ENCODE data around the gene LIPJ. TPM values are rescaled to one million over a fixed set of nuclear protein-coding genes. Genes with fewer than 3 reads are reported as not detected.

Gene LIPJ
- total RNA-seq, 1 experiment from 2014 or later, result not detected

DNA sequence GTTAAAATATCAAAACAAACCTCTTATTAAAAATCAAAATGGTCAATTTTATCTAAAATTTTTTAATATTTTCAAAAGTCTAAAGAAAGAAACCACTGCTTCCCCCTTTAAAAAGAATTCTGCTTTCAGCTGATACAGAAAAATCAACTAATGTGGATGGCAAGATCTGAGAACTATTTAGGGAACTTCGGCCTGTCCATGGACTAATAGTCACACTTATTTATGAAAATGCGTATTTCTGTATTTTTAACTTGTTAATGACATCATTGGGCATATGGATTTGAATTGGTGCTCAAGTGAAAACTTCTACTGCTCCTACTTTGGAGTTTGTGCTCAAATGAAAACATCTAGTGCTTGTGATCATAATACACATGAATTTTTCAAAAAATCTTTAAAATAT lies 35.3 kb upstream of the LIPJ start:
- no peak overlapping the region for H2AK5ac ChIP-seq (ENCODE audit: insufficient read length, low read length)
- no peaks in the 10 kb centered on the region for H3K9me3 ChIP-seq (ENCODE audit: control insufficient read depth, low read depth, low read length)
- TF ChIP-seq, protein P1, sequence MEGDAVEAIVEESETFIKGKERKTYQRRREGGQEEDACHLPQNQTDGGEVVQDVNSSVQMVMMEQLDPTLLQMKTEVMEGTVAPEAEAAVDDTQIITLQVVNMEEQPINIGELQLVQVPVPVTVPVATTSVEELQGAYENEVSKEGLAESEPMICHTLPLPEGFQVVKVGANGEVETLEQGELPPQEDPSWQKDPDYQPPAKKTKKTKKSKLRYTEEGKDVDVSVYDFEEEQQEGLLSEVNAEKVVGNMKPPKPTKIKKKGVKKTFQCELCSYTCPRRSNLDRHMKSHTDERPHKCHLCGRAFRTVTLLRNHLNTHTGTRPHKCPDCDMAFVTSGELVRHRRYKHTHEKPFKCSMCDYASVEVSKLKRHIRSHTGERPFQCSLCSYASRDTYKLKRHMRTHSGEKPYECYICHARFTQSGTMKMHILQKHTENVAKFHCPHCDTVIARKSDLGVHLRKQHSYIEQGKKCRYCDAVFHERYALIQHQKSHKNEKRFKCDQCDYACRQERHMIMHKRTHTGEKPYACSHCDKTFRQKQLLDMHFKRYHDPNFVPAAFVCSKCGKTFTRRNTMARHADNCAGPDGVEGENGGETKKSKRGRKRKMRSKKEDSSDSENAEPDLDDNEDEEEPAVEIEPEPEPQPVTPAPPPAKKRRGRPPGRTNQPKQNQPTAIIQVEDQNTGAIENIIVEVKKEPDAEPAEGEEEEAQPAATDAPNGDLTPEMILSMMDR (conservative IDR thresholded peaks at IDR 0.05), result no peak
- no peak overlapping the region for H2BK5ac ChIP-seq (ENCODE audit: insufficient read length, low read length)
- H3K18ac ChIP-seq (ENCODE audit: insufficient read length, low read depth, low read length), result no peak overlapping the region
- no peak overlapping the region for H4K91ac ChIP-seq (ENCODE audit: insufficient read length, low read depth, low read length)
- WGBS (ENCODE audit: extremely low coverage, insufficient read length, low lambda C conversion rate), result no CpG with 5 or more reads among the region's 2 CpGs
- H2BK15ac ChIP-seq (ENCODE audit: low read depth, low read length), result no peak overlapping the region
- no peak for DNase-seq
- H3K9ac ChIP-seq (ENCODE audit: extremely low read depth, insufficient read length, low read length), result no peak overlapping the region
- no peaks in the 10 kb centered on the region for H3K23me2 ChIP-seq (ENCODE audit: insufficient read length, low read depth, low read length, poor library complexity, severe bottlenecking)
- H3K4me2 ChIP-seq (ENCODE audit: insufficient read depth, insufficient read length, low read length), result no peak overlapping the region
- H3K9me3 Mint-ChIP-seq, result no peaks in the 10 kb centered on the region
- no peak overlapping the region for H3T11ph ChIP-seq (ENCODE audit: low read length)
- H3K27me3 Mint-ChIP-seq (ENCODE audit: low read depth), result no peaks in the 10 kb centered on the region
- no peaks in the 10 kb centered on the region for H3K79me1 ChIP-seq (ENCODE audit: insufficient read depth, low read depth, low read length, poor library complexity, severe bottlenecking)
- no peaks in the 10 kb centered on the region for H4K20me1 ChIP-seq (ENCODE audit: control insufficient read depth, insufficient read depth, insufficient read length)
- no peak overlapping the region for H2BK120ac ChIP-seq (ENCODE audit: low read depth, low read length, poor library complexity, severe bottlenecking)
- H3K23ac ChIP-seq (ENCODE audit: insufficient read length, low read depth, low read length), result no peak overlapping the region
- H3K4ac ChIP-seq (ENCODE audit: low read depth, low read length), result no peak overlapping the region
- no peak overlapping the region for H2BK20ac ChIP-seq (ENCODE audit: low read depth, low read length, poor library complexity, severe bottlenecking)
- H3K4me3 Mint-ChIP-seq, result no peak overlapping the region
- no peak overlapping the region for H3K27ac Mint-ChIP-seq
- no peaks in the 10 kb centered on the region; the same call in 1 of the 2 replicates for H3K4me1 ChIP-seq (ENCODE audit: insufficient read depth, low read length)
- H3K4me1 Mint-ChIP-seq, result peaks cover 0 to 4% of the 10 kb centered on the region in 2 experiments; a peak in 2 of 4 replicates
- no peaks in the 10 kb centered on the region for H3K27me3 ChIP-seq (ENCODE audit: insufficient read depth, low read length)
- H3K36me3 Mint-ChIP-seq (ENCODE audit: insufficient read depth in 1 of 3, low read depth in 3 of 3), result no peaks in the 10 kb centered on the region
- H3K79me2 ChIP-seq (ENCODE audit: insufficient read depth, low read length), result no peaks in the 10 kb centered on the region
- no peak overlapping the region for H2AFZ ChIP-seq (ENCODE audit: low read length)
- H3K56ac ChIP-seq (ENCODE audit: insufficient read length, low read depth, low read length), result no peak overlapping the region
- no peak overlapping the region for H3K14ac ChIP-seq (ENCODE audit: insufficient read depth, low read length)
- H2BK12ac ChIP-seq (ENCODE audit: insufficient read length, low read depth, low read length), result no peak overlapping the region
- no peak overlapping the region for H4K8ac ChIP-seq (replicated peaks; ENCODE audit: insufficient read length, low read depth, low read length)
- no peak overlapping the region for H3K27ac ChIP-seq (ENCODE audit: insufficient read length, low read depth, low read length)
- no peak overlapping the region for H4K5ac ChIP-seq (ENCODE audit: insufficient read length, low read depth, low read length)
